ENCODE data around the gene SIAH3. TPM values are rescaled to one million over a fixed set of nuclear protein-coding genes. Genes with fewer than 3 reads are reported as not detected.

SIAH3 gene
- total RNA-seq, 1 donor from 2014 or later = not detected

DNA sequence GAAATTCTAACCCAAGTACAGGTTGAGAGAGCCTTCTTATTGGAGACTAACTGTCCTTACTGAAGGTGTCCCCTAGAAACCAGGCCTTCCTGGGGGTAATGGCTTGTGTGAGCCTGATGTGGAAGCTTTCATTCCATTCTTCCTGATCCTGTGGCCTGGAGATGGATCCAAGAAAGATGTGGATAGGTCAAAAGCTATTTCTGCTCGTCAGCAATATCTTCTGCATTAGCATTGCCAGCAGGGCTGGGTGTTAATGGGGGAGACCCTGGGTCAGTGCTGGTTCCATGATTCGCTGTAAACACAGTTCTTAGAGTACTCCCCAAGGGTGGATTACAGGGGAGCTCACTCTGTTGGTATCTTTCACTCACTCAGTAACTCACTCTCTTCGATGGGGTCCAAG, 106.6 kb downstream of the SIAH3 start:
- DNase-seq (ENCODE audit: low read depth, low spot score) = no peak

DNA sequence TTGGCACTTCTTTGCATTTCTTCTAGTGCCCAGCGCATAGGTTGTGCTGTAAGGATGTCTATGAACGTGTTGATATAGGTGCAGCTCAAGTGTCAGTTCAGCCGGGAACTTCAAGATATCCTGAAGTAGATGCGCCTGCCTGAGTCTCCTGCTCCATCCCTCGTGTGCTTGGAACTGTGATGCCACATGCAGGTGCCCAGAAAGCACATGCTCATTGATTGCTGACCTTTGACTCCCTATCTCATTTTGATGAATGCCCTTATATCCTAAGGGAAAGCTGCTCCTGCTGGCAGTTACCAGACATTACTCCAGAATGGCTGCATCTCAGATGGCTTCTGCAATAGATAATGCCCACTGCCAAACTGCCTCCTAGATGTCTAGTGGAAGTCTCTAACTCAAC, 108.6 kb downstream of the SIAH3 start:
- no peak for DNase-seq (ENCODE audit: low read depth, low spot score)

DNA sequence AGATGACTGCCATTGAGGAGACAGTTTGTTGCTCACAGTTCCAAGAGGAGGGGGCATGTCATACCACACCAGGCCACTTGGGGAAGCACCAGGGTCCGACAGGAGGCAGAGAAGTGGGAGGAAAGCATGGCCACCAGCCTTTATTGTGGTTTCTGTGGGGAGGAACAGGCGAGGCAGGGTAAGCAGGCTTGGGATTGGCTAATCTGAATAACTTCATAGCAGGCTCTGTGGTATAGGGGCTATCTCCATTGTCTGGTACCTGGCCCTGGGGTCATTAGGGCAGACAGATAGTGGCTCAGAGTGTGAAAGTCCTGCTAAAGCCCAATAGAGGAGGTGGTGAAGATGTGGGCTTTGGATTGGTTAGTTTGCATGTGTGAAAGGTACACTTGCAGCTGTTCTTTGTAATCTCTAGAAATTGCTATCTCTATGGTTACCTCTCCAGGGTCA, 114.0 kb downstream of the SIAH3 start:
- no peak for DNase-seq (ENCODE audit: low read depth, low spot score)

DNA sequence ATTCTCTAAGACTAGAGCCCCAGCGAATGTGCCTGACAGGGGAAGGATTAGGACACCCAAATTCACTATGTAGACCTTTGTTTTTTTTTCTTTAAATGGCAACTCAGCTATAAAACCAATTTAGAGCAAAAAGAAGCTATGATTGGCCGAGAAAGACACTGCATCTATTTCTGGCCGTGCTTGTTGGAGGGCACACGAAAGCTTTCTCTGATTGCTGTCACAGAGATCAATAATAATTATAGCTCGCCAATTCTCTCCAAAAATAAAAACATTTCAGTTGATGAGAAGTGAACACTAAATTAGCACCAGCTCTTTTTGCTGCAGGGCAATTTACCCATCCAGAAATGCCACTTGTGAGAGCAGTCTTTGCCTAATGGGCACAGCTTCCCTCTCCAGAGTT, 118.2 kb downstream of the SIAH3 start:
- DNase-seq (ENCODE audit: low read depth, low spot score) = no peak

DNA sequence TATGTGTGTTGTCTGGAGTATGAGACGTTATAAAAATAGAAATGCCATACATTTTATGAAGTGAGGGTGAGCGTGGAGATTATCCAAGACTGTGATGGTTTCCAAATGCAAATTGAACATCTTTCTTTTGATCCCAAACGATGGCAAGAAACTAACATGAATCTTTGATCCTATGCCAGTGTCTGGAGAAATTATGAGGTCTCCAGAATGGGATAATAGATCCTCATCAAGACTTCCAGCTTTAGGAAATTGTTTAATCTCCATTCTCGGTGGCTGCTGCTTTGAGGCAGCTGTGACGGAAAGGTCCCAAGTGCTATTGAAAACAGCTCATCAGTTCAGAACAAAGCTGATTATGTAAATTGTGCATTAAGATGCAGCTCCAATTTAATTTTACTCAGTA, 118.6 kb downstream of the SIAH3 start:
- DNase-seq (ENCODE audit: low read depth, low spot score) = no peak

DNA sequence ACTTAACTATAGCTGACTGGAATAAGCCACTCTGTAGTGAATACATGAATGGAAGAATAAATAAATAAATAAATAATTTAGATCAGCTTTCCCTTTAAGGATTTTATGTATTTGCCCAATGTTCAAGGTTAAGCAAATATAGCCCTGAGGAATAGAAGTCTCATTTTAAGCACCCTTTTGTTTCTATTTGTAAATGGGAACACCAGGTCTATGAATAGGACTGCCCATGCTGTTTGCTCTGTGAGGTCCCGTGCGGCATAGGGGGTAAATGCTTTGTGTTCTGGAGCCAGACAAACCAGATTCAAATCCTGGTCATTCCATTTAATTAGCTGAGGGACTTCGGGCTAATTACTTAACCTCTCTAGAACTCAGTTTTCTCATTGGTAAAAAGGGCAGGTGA, 120.1 kb downstream of the SIAH3 start:
- no peak for DNase-seq (ENCODE audit: low read depth, low spot score)

DNA sequence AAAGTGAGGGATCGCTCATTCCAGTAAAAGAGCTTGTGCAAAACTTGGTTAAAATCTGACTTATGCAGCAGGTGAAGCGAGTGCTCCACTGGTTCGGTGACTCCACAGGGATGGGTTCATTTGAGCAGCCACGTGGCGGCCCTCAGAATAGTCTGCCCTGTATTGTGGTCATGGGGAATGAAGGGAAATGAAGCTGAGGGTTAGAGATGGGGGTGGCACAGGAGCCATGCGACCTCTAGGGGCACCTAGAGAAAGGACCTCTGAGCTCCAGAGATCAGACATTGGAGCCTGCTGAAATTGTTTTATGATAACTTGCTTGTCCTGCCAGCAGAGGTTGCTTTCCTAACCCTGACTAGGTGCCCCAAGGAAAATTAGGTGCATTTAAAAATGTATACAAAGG, 122.8 kb downstream of the SIAH3 start:
- no peak for DNase-seq (ENCODE audit: low read depth, low spot score)

Other genes with a start within 250 kb of the SIAH3 start
- gene ERICH6B, start 236.0 kb downstream of the SIAH3 start, total RNA-seq = not detected in 2 replicates
- gene CBY2, start 149.4 kb downstream of the SIAH3 start, total RNA-seq = not detected in 2 replicates
- 11.1 and 18.7 TPM in 2 replicates for gene ZC3H13, start 201.0 kb upstream of the SIAH3 start, total RNA-seq

All from pulmonary artery endothelial cell (primary cell).